Epithelial cell of esophagus (primary cell): ENCODE results near the gene BMP6.
"Not testable (repeated sequence)": the region's sequence is repeated elsewhere in the genome, so short reads cannot be mapped to it uniquely, and the experiment has no call there.

Experiments
- DNase-seq: peaks from one replicate; pipeline ENCODE4 v3.0.0; 2010; ENCODE audit warnings: low read depth
- H3K4me3 ChIP-seq: 2 replicates; pipeline ENCODE4 v1.5.1; 2011; ENCODE audit warnings: mild to moderate bottlenecking, low read length, control low read depth
- TF ChIP-seq, protein P1 (sequence below): IDR thresholded peaks from 2 replicates; pipeline ENCODE4 v1.5.1; 2011; ENCODE audit warnings: low read depth, mild to moderate bottlenecking, low read length, control low read depth, inconsistent platforms; ENCODE audit not compliant: insufficient read depth; ENCODE audit errors: missing control alignments

Gene BMP6

DNA sequence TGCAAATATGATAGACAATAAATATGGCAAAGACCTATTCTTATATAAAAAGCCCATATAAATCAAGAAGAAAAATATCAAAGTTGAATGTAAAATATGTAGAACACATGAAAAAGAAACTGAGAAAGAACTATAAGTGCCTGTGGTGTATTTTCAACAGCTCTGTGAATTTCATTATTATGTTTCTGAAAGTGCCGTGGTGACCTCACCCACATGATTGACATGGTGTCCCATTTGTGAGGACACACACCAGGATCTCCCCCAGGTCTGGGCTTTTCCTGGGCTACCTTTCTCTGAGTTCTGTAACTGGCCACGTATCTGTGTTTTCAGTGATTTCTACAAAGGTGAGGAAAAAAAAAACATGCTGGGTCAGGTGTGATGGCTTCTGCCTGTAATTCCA is 86.7 kb downstream of the BMP6 start:
- no peak for DNase-seq
- TF ChIP-seq, protein P1, sequence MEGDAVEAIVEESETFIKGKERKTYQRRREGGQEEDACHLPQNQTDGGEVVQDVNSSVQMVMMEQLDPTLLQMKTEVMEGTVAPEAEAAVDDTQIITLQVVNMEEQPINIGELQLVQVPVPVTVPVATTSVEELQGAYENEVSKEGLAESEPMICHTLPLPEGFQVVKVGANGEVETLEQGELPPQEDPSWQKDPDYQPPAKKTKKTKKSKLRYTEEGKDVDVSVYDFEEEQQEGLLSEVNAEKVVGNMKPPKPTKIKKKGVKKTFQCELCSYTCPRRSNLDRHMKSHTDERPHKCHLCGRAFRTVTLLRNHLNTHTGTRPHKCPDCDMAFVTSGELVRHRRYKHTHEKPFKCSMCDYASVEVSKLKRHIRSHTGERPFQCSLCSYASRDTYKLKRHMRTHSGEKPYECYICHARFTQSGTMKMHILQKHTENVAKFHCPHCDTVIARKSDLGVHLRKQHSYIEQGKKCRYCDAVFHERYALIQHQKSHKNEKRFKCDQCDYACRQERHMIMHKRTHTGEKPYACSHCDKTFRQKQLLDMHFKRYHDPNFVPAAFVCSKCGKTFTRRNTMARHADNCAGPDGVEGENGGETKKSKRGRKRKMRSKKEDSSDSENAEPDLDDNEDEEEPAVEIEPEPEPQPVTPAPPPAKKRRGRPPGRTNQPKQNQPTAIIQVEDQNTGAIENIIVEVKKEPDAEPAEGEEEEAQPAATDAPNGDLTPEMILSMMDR, result no peak
- no peak overlapping the region for H3K4me3 ChIP-seq

DNA sequence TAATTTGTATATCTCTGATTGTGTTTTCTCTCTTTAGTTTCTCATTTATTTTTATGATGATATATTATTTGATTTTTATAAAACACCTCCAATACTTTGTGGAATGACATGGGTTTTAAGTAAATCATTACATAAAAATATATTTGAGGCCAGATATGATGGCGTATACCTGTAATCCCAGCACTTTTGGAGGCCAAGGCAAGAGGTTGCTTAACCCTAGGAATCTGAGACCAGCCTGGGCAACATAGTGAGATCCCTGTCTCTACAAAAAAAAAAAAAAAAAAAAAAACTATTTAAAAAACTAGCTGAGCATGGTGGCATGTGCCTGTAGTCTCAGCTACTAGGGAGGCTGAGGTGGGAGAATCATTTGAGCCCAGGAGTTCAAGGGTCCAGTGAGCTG is 87.3 kb downstream of the BMP6 start:
- H3K4me3 ChIP-seq, result no peak overlapping the region
- no peak for DNase-seq
- TF ChIP-seq, protein P1, result no peak

DNA sequence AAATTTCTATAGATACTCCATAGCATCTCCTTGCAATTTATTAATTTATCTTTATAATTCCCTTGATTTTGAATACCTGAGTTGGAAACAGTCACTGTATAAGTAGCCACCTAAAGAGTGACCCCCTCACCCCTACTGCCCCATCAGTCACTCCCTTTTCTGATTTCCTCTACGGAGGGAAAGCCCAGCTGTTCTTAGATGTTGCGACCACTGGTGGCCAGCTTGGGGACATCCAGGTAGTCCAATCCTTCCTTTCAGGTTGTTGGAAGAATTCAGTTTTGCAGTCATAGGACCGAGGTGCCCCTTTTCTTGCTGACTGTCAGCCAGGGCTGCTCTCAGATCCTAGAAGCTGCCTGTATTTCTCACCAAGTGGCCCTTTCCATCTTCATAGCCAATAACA is 87.8 kb downstream of the BMP6 start:
- no peak overlapping the region for H3K4me3 ChIP-seq
- no peak for DNase-seq
- TF ChIP-seq, protein P1, result no peak

DNA sequence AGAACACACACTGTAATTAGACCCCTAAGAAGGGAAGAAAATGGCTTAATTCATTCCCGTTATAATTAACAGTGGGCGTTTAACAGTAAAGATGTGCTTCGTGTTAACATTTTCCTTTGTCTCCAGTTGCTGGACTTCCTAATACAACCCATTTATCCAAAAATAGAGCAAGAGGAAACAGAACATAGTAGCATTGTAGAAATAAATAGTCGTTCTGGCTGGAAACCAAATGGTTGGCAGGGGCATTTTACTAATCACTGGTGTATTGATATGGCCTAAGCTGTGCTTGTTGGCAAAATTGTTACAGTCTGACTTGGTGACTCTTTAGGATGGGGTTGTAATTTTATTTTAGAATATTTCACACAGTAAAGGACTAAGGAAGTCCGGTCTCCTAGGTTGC is 89.8 kb downstream of the BMP6 start:
- no peak overlapping the region for H3K4me3 ChIP-seq
- TF ChIP-seq, protein P1, result no peak
- DNase-seq, result no peak

DNA sequence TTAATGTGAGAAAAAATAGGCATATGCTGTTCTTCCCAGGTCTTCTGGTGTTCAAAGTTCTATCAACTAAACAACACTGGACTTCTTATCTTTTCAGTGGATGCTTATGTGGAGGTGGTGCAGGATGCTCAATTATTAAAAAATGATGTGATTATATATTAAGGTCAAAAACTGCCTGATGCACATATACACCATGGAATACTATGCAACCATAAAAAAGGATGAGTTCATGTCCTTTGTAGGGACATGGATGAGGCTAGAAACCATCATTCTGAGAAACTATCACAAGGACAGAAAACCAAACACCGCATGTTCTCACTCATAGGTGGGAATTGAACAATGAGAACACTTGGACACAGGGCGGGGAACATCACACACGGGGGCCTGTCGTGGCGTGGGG is 91.3 kb downstream of the BMP6 start:
- DNase-seq, H3K4me3 ChIP-seq: not testable (repeated sequence)

DNA sequence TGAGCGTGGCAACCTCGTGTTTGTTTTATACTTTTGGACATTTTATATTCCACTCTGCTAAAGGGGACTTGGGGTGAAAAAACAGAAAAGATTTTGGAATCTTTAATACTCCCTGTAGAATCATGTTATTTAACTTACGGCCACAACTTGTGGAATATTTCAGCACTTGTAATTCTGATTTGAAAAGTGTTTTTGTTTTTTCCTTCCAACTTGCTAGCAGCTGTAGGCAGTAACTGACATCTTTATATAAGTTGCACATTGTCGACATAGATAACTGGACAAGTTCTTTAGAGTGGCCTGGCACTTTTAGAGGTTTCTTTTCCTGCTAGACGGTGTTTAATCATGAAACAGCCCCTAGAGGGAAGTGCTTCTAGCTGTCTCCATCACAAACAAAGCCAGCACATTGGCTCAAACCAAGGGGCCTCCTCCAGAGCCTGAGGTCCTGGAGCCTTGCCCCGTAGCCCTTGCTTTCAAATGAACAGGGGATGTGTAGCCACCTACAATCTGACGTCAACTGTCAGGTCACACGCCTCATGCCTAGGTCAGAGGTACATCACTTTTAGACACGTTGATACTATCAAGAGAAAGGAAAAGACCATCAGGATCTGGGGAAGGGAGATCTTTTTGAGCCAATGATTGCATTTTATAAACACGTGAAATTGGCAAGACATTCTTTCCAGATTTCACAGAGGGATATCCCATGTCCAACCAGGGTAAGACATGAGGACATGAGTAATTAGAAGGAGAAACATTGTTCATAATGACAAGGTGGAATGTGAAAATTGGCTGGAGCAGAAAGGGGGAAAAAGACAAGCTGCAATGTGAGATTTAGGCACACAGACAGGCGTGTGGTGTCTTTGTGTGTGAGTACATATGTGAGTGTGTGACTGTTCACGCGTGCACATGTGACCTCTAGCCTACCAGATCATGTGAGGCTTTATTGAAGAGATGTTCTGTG is 92.6 kb downstream of the BMP6 start:
- no peak overlapping the region for H3K4me3 ChIP-seq
- TF ChIP-seq, protein P1, result no peak
- DNase-seq, result no peak

DNA sequence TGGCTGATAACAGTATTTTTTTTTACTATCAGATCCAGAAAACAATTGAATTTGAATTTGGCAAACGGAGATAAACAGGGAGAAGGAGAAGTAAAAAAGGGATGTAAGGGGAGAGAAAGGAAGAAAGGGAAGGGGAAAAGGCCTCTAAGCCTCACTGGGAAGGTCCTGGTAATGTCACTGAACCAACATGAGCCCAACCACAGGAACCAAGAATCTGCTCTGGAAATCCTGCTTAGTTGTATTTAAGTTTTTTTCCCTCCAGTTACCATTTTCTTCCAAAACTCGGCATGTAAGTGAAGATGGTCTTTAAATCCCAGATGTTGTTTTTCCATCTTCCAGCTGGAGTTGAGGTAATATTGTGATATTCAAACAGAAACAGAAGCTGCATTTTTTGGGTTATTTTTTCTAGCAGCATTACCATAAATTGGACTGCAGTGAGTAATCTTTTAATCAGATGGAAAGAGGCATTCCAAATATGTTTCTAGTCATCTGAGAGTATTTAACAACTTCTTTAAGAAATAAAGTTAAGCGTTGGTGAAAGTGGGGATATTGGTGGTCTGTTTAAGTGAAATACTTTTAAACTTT is 93.6 kb downstream of the BMP6 start:
- TF ChIP-seq, protein P1, result no peak
- DNase-seq, result no peak
- H3K4me3 ChIP-seq, result no peak overlapping the region
